NCI-H2227 treated with DMSO at 0.1 percent for 48 hours (cell line): Measurements from ENCODE around the gene GLB1L.

Experiments used
- DNase-seq: peaks from one replicate; lab custom pipeline; 2025; lab: John Stamatoyannopoulos, UW

Gene GLB1L

DNA sequence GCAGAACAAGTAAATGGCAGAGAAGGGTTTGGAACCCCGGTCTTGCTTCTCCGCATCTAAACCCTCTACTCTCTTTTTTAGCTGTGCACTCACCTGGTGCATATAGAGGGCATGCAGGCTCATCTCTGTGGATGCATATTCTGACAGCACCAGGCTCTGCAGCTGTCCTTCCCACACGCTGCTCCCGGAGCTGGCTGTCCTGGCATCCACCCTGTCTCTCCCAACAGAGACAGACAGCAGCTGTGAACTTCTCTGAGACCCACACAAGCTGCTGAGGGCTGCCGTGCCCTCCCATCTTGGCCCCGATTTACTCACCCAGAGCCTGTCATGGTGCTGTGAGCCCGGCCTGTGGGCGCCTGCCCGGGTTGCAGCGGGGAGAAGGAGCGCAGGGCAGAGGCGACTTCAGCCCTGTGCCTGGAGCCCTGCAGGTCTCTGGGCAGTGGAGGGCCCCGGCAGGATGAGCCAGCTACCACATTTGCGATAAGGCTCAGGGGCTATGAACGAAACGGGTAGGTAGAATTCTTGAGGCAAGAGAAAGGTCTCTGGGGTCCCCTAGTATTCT, 23.2 kb downstream of the GLB1L start:
- DNase-seq: no peak

DNA sequence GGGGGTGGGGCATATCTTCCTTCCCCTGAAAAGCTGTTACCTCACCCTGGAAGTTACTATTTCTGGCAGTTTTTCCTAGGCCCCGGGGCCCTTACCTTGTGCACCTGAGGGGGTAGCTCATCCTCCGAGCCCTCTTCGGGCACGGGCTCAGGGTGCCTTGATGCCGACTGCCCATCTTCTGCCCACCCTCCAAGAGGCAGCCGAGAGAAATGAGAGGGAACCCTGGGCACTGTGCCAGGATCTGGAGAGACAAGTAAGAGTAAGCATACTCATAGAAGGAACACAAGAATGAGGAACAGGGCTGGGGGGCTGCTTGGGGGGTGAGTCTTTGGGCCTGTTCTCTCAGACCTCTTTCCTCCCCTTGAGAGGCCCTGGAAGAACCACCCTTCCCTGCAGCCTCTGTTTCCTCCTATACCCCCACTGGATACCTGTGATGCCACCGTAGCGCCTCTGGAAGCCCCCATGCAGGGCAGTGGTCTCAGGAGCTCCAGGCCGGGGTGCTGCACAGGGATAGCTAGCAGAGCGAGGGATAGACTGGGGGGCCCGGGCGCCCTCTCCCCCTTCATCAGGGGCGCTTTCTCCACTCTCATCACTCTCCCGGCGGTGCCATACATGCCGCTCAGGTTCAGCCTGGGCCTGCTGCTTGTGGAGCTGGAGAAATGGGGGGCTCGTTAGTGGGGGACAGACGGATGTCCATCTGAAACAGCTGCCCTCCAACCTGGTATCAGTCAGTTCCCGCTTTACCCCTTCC, 24.4 kb downstream of the GLB1L start:
- DNase-seq: no peak

DNA sequence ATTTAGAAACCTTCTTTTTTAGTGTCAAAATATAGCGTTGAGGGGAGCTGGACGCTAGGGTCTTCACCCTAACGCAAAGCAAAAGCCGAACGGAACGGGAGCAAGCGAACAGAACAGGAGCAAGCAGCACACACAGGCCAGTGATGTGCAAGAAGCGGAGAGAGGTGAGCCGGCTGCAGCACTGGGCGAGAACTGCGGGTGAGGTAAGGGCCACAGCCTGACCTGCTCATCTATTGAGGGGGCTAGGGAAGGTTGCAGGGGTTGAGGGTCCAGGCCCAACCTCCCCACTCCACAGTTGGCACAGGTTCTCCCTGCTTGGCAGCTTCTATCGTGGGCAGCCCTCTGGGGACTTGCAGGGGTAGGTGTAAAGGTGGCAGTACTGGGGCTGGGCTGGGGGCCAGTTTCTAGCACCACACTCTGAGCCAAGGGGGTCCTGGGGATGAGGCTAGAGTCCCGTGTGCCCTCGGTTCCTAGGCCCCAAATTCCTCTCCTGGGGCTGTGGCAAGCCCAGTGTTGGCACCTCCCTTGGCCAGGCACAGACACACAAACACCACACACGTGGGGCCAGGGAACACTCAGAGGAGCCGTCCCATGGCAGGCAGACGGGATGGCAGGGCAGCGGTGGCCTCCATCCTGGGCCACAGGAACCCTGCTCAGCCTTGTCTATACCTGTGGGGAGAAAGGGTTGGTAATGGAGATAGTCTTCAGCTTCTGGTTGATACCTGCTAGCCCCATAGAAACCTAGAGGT, 25.3 kb downstream of the GLB1L start:
- no peak for DNase-seq

DNA sequence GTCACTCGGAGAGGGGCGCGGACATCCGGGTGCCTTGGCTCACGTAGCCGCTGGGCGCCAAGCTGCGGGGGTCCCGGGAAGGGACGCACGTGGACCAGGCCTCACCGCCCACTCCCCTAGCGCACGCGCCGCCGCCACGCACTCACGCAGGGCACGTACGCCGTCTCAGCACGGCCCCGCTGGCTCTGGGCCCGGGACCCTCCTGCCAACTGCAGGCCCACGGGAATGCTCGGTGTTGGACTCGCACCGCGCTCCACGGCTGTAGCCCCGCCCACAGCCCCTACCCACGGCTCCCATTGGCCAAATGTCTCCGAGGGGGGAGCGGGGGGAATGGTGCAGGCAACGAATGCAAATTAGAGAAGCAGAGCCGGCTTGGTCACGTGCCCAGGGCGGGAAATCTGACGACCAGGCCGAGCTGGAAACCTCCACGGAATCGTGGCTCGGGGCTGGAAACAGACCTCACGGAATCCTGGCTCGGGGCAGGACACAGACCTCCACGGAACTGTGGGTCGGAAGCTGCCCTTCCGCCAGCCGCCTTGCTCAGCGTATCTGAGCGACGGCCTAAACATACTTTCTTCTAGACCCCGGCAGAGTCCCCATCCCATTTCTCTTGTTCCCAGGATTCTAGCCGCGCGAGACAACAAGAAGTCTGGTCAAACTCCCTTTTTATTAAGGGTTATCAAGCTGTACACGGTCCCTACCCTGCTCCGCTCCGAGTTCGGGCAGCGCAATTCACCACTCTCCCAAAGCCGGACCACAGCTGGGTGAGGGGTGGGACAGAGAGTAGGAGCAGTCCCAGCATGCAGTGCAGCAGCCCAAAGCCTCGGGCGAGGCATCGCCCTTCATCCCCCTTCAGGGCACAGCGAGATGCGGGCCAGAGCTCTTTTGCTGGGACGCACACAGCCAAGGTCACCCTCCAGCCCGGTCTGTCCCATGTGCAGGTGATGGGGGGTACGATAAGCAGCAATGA, 26.2 kb downstream of the GLB1L start, which contains the start of gene ABCB6:
Gene ABCB6 (minus strand): TSS at position 227 of the 970 bp plus-strand sequence. CDS start 285 bp downstream, outside the sequence.
- peak; percentile 96 for DNase-seq

DNA sequence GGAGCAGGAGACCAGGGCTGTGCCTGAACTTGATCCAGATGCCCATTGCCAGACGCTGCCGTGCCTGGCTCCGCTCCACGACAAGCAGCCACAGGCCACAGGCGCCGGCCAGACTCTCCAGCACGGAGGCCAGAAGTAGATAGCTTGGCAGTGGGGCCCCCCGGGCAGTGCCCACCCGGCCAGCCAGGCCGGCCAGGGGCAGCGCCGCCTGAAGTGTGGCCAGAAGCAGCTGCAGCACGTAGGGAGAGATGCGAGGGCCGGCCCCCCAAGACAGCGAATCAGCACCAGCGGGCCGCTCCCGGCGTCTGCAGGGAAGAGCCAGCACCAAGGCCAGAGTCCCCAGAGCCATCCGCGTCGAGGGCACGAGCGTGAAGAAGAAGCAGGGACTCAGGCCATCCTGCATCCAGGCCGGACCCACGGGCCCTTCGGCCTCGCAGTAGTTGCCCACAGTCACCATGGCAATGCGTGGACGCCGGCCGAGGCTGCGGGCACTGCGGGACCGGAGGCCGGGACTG, 27.0 kb downstream of the GLB1L start:
- peak; percentile 49 for DNase-seq

DNA sequence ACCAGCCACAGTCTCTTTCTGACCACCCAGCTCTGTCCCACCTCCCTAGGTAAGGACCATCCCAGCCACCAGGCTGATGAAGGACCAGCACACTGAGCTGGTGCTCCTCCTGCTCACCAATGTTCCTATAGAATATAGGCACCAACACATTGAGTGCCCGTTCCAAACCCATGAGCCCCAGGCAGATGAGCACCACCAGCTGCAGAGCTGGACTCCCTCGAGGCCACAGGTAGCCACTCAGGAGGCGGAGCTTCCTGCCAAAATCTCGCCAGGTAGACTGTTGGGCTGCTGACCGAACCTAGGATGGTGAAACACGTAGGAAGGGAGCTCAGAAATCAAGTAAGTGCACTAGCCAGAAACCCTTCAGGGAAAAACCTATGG, 28.7 kb downstream of the GLB1L start:
- no peak for DNase-seq

DNA sequence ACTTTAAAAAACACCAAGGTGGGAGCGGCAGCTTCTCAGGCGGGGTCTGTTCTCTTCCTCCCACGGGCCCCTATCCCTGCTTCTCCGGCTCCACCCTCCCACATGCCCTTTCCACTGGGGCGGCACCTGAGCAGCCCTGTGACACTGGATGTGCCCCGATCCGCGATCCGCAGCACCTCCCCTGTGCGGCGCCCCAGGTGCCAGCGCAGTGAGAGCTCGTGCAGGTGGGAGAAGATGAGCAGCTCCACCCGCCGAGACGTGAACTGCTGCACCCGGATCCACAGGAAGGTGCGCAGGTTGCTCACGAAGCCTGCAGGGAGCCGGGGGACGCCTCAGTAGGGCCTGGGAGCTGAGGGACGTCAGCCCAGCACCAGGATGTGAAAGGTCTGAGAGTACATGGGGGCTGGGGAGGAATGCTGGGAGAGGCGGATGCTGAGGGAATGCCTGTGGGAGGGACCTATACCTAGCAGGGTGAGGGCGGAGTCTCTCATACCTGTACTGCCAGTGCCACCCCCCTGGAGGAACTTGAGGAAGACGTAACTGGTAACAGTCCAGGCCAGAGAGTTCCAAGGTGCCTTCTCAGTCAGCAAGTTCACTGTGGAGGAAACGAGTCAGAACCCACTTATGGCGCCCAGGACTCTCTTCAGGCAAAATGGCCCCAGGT, 29.2 kb downstream of the GLB1L start:
- no peak for DNase-seq

DNA sequence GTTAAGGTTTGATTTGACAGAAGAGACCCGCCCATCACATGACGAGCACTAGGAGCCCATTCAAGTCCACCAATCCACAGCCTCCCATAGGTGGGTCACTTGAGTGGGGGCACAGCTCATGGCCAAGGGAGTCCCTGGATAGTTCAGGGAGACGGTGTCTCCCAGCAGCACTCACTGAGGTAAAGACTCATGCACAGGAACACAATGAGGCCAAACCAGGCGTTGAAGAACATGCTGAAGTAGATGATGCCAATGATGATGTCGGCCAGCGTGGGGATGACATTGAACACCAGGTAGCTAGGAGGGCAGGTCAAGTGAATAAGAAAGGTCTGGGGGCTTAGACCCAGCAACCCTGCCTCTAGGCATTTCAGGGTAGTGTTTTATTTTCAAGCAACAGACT, 30.5 kb downstream of the GLB1L start:
- DNase-seq: no peak

DNA sequence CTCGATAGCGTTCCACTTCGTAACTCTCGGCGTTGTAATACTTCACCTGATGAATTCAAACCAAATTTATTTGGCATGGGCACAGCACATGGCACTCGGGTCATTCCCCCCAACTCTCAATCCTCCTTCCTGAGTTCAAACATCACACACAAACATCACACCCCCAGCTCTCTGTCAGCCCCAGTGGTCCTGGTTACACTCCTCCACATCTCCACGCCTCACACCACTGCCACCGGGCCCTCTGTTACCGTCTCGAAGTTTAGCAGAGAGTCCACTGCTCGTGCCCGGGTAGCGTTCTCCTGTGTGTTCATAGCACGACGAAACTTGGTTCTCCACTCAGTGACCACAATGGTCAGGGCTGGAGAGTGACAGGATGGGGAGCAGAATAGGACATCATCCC, 31.1 kb downstream of the GLB1L start:
- DNase-seq: no peak

DNA sequence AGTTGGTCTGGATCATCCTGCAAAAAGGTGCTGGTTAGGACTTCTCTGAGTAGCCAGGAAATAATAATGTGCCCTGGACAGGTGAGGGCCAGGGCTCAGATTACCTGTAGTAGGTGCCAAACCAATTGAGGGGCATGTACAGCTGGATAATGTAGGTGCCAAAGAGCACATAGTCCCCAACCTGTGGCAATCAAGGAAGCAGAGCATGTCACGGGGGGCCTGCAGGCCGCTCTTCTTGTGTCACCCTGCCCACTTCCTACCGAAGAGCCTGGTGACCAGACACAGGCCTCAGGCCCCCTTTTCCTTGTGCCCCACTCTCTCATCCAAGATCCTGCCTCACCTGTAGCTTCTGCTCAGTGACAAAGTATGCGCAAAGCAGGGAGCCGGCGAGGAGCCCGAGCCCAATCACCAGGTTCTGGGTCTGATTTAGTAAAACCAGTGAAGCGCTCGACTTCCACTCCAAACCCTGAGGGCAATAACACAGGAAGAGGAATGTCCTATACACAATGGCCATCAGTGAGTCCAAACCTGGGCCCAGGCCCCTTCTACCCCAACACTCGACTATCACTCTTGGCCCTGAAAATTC, 31.7 kb downstream of the GLB1L start:
- no peak for DNase-seq

DNA sequence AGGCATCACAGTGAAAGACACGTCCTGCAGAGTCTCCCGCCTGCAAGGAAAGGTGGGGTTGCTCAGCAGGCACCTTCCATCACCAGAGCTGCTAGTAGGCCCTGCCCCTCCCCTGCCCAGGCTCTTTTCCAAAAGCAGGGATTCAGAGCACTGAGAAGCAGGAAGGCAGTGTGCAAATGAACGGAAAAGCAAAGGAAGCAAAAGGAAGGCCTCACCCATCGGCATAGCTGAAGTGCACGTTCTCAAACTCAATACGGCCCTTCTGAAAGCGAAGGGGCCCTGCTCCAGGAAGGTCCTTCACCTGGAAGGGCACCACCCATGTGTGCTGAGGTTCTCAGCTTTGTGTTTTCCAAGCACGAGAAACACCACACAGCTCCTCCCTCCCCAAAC, 32.2 kb downstream of the GLB1L start:
- no peak for DNase-seq

DNA sequence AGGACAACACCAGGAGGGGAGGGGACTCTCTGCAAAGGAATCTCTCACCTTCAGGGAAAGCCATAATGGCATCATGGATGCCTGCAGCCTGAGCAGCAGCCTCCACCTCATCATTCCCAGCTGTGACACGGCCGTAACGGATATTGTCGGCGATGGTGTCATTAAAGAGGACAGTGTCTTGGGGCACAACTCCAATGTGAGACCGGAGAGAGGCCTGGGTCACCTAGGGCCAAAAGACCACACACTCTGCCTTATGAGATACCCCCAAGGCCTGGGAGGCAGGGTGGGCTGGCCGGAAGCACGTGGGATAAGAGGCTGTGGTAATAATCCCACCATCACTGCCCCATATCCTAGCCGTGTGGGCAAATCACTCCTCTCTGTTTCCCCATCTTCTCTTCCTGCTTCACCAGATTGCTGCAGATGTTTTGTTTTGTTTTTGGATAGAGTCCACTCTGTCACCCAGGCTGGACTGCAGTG, 34.3 kb downstream of the GLB1L start:
- DNase-seq: no peak

DNA sequence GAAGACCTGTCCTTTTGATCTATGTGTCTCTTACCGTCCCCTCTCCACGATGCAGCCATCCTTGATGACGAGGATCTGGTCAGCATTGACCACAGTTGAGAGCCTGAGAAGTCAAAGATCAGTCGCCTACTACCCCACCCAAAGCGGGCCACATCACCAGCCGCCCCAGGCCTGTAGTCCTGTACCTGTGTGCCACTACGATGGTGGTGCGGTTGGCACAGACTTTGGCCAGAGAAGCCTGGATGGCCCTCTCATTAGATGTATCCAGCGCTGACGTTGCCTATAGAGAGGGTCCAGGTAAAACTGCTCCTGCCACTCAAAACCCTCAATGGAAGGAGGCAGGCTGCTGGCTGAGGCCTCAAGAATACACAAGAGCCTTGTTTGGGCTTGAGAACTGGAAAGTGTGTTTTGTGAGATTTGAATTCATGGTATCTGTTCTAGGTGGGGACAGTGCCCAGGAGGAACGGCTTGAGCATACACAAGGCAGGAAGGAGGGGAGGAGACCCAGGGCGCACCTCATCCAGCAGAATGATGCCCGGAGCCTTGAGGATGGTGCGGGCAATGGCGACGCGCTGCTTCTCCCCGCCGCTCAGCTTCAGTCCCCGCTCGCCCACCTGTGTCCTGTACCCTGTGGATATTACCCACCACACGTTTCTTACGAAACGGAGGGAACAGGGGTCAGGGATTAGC, 34.9 kb downstream of the GLB1L start:
- DNase-seq: no peak

DNA sequence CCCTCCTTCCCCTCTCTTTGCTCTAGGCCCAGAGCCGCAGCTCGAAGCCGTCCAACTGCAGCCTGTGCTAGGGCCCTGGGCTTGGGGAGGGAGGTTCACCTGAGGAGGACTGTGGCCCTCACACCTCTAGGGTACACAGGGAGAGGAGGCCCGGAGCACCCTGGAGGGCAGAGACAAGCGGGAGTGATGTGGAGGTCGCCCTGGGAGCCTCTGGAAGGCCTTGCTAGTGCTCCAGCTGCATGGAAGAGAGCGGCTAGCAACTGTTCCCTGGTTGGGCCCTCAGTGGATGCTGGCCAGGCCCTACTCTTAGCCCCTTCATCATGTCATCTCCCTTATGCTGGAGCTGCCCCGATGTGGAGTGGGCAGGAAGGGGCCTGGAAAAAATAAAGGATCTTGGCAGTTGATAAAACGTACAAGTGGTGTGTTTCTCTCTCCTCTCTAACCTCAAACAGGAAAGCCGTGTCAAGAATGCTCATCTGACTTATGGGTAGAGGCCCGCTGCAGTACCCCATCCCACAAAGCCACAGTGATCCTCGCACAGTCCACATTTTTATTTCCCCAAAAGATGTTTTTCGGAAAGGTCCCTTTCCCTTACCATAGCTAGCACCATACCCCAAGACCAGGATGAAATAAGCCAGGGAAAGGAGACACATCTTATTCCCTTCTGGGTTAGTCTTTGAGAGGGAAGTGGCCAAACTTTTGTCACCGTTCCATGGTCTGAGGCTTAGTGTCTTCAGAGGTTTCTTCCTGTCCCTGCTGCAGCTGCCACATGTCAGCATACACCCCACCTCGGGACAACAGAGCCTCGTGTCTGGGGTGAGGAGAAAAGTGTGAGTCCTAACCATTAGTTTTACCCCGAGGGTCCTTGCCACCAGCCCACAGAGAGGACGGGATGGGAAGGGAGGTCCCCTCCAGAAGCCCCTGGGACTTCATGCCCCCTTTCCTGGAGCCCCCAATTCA, 35.7 kb downstream of the GLB1L start:
- no peak for DNase-seq

DNA sequence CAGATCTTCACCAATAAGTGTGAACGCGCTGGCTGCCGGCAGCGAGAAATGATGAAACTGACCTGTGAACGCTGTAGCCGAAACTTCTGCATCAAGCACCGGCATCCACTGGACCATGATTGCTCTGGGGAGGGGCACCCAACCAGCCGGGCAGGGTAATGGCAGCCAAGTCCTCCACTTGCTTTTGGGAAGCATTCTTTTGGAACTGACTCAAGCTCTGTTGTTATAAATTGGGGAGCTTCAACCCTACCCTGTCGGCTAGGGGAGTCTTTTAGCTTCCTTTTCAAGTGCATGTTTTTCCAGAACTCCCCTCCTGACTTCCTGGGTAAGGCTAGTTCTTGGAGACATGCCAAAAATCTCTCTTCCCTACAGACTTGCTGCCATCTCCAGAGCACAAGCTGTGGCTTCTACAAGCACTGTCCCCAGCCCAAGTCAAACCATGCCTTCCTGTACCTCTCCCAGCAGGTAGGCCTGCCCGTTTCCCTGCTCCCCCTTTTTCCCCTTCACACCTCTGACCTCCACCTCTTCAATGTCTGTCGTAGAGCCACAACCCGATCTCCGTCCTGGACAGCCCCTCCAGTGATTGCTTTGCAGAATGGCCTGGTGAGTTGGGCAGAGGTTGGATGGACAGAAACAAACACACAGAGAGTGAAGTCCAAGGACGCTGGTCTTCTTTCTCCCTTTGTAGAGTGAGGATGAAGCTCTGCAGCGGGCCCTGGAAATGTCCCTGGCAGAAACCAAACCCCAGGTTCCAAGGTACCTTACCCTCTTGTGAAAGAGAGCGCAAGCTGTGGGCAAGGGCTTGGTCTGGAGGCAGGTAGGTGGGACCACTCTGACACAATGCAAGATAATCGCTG, 37.1 kb downstream of the GLB1L start:
- peak; percentile 45 for DNase-seq

DNA sequence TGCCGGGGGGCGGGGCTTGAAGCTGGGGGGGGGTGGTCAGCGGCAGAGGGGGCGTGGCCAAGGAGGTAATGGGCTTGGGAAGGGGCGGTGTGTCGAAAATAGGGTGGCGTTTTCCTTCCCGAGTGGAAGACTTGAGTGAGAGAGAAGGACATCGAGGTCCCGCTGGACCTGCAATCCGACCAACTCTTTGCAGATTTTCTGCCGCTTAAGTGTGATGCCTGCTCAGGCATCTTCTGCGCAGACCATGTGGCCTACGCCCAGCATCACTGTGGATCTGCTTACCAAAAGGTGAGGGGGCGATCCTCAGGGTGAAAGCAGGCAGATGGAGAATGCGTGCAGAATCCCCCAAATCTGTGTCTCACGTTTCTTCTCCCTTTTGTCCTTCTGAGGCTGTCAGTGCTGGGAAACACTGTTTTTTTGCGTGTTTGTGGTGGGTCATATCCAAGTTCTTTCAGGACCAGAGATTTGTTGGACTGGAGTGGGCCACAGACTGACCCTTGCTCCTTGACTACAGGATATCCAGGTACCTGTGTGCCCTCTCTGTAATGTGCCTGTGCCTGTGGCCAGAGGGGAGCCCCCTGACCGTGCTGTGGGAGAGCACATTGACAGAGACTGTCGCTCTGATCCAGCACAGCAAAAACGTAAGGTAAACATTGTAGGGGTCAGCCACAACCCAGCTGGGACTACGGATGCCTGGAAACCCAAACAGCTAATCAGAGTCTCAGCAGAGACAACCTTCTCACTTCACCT, 37.9 kb downstream of the GLB1L start:
- DNase-seq: no peak
